ENCODE results near the gene IFT81. TPM values are rescaled to one million over a fixed set of nuclear protein-coding genes. Genes with fewer than 3 reads are reported as not detected.

IFT81 gene
- total and polyA plus RNA-seq, 2 donors (not counting 3 experiments of a cell fraction or from before 2014, with no cell fraction given): 2.4 to 9.8 TPM

DNA sequence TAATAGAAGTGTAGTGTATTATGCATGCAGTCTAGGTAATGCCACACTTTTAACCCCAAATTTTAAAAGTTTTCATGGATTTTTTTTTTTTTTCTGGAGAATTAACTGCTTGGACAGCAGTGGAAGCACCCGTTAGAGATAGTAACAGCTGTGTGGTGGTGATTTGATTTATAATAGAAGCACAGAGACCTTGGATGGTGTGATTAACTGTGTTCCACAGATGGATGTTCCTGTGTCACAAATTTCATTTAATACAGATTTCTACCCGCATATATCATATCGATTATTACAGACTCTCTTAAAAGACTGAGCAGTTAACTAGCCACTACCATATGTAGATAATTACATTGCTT, 47.0 kb downstream of the IFT81 start:
- BruUV-seq (replicated peaks): no TSS peak
- Histone ChIP-seq H3K9me3 (replicated peaks; ENCODE audit: control insufficient read depth, insufficient read depth, low read length) (no peaks in the 10 kb centered on the region), H3K4me3 (replicated peaks in 1 of 3; ENCODE audit: insufficient read depth in 1 of 3, low read depth in 1 of 3, low read length in 3 of 3) (no peak overlapping the region), H3K4me1 (ENCODE audit: control insufficient read depth, extremely low read depth, insufficient read depth, low read length) (no peaks in the 10 kb centered on the region), H3K36me3 (ENCODE audit: control insufficient read depth in 2 of 2, extremely low read depth in 1 of 2, insufficient read depth in 2 of 2, low read length in 2 of 2) (no peaks in the 10 kb centered on the region), H3K79me2 (ENCODE audit: control insufficient read depth, insufficient read depth, low read length) (no peaks in the 10 kb centered on the region), H3K27ac (ENCODE audit: insufficient read depth, low read depth, low read length) (no peak overlapping the region), H3K4me2 (ENCODE audit: insufficient read depth, low read length) (no peak overlapping the region), H3K9me1 (replicated peaks; ENCODE audit: control insufficient read depth, extremely low read depth, insufficient read depth, low read length) (no peaks in the 10 kb centered on the region), H4K20me1 (replicated peaks; ENCODE audit: control insufficient read depth, extremely low read depth, insufficient read depth, low read length) (no peaks in the 10 kb centered on the region), H2AFZ (ENCODE audit: low read depth, low read length) (no peak overlapping the region), H3K9ac (replicated peaks; ENCODE audit: extremely low read depth, insufficient read depth, low read length) (no peak overlapping the region), H3K27me3 (ENCODE audit: control insufficient read depth in 2 of 2, insufficient read depth in 2 of 2, low read length in 2 of 2) (no peaks in the 10 kb centered on the region)
- FAIRE-seq: no peak
- dilution Hi-C loops (cut with MboI; ENCODE audit: extremely low pct_ligation_motif_present, low sequenced_read_pairs): no loop called here
- ChIA-PET POLR2A (no interaction called here), CTCF (interaction anchor here (1.0 kb wide), 1 partner anchor 53 kb away, joined by 3 read pairs; no protein-coding TSS in a partner anchor)
- no peak for DNase-seq (ENCODE audit: low read depth, low spot score)
- TF ChIP-seq POLR2A (IDR thresholded peaks at IDR 0.05; ENCODE audit: low read depth, low read length) (no peak), MYC (IDR thresholded peaks at IDR 0.05; ENCODE audit: low read depth, low read length) (no peak), POLR2AphosphoS5 (IDR thresholded peaks at IDR 0.05; ENCODE audit: insufficient read depth, low read depth, low read length) (no peak), JUN (IDR thresholded peaks at IDR 0.05; ENCODE audit: borderline replicate concordance, insufficient read depth, insufficient read length, low read depth) (no peak), FOS (IDR thresholded peaks at IDR 0.05; ENCODE audit: borderline replicate concordance, insufficient read depth, low read length) (no peak), EZH2 (IDR thresholded peaks at IDR 0.05; ENCODE audit: borderline replicate concordance, low read depth, low read length, severe bottlenecking) (no peak), GATA2 (IDR thresholded peaks at IDR 0.05; ENCODE audit: insufficient read depth, insufficient read length, low read depth, low read length) (no peak), CTCF (IDR thresholded peaks at IDR 0.05; ENCODE audit: extremely low read depth in 1 of 2, insufficient read depth in 1 of 2, low read depth in 1 of 2, low read length in 2 of 2) (no peak)
- TF ChIP-seq, protein P1, sequence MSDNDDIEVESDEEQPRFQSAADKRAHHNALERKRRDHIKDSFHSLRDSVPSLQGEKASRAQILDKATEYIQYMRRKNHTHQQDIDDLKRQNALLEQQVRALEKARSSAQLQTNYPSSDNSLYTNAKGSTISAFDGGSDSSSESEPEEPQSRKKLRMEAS (IDR thresholded peaks at IDR 0.05; ENCODE audit: insufficient read depth, insufficient read length): no peak
- intact Hi-C loops (cut with micrococcal nuclease): no loop called here

Data from endothelial cell of umbilical vein (primary cell).